Heart right ventricle (tissue), 16 donors: Measurements from ENCODE around the gene IRF6. TPM values are rescaled to one million over a fixed set of nuclear protein-coding genes. Genes with fewer than 3 reads are reported as not detected.

Source experiments
- ATAC-seq, 8 donors: fragments of 200-7000 bp; cut with Tn5 transposase; one replicate each; pipeline ENCODE4 v1.9.1; 2020; ENCODE audit warnings: mild to moderate bottlenecking in 8 of 8, moderate library complexity in 8 of 8, moderate number of reproducible peaks in 1 of 8
- DNase-seq, 2 donors: peaks; one replicate each; pipeline ENCODE4 v3.0.0-alpha.2; 2020
- H3K27ac ChIP-seq, 10 donors: fragments of 200-600 bp; sonication (generic) in 2 of 10; one replicate each; pipeline versions ENCODE4 v1.5.0 to v1.8.0; 2020 to 2022; ENCODE audit warnings: mild to moderate bottlenecking in 3 of 10
- H3K27me3 ChIP-seq, 7 donors: fragments of 200-600 bp; one replicate each; pipeline ENCODE4 v1.8.0; 2021 to 2022; ENCODE audit warnings: mild to moderate bottlenecking in 2 of 7
- H3K36me3 ChIP-seq, 9 donors: fragments of 200-600 bp; sonication (generic) in 1 of 9; one replicate each; pipeline versions ENCODE4 v1.5.0 to v1.8.0; 2020 to 2022; ENCODE audit warnings: mild to moderate bottlenecking in 2 of 9
- H3K4me1 ChIP-seq, 9 donors: fragments of 200-600 bp; sonication (generic) in 1 of 9; one replicate each; pipeline versions ENCODE4 v1.5.0 to v1.8.0; 2020 to 2022; ENCODE audit warnings: mild to moderate bottlenecking in 4 of 9
- H3K4me3 ChIP-seq, 10 donors: fragments of 200-600 bp; sonication (generic) in 2 of 10; one replicate each; pipeline versions ENCODE4 v1.5.0 to v1.8.0; 2020 to 2022; ENCODE audit warnings: mild to moderate bottlenecking in 7 of 10, moderate library complexity in 2 of 10
- H3K9me3 ChIP-seq, 11 donors: fragments of 200-600 bp in 10 of 11; sonication (generic) in 2 of 11; one replicate each; pipeline versions ENCODE4 v1.5.0 to v1.8.0; 2013 to 2022; ENCODE audit warnings: mild to moderate bottlenecking in 2 of 11, control low read depth in 1 of 11, moderate library complexity in 1 of 11
- CTCF ChIP-seq, 9 donors: fragments of 200-600 bp; sonication (generic) in 2 of 9; IDR thresholded peaks; one replicate each; pipeline versions ENCODE4 v1.5.0 to v1.8.0; 2021 to 2022; ENCODE audit warnings: antibody characterized with exemption in 9 of 9, mild to moderate bottlenecking in 5 of 9, moderate library complexity in 1 of 9
- WGBS, 2 donors: extraction: QIAGEN DNeasy Blood & Tissue Kit; methylation state at CpG; one replicate each; pipeline ENCODE4 v1.1.7; 2013; ENCODE audit warnings: inconsistent platforms in 1 of 2; 5-methylcytosine and 5-hydroxymethylcytosine counted together
- intact Hi-C, 10 donors: fragments of 100-400 bp; cut with DNase I; formaldehyde crosslinking; loops; one replicate each; pipeline versions ENCODE4 v1.11.1 to v1.14.2; 2022
- polyA plus RNA-seq, 2 donors: library from polyadenylated mRNA; stranded (reverse); fragments of 200-250 nt; gene quantifications; one replicate each; pipeline ENCODE4 v1.2.3, GENCODE V29; 2013
- total RNA-seq, 10 donors: library from RNA; stranded (reverse); fragmentation: NEBNext Ultra II Directional in 3 of 10; extraction: Animal tissue kit (Norgen Biotek cat#: 25700) in 3 of 10; gene quantifications; one replicate each; pipeline versions ENCODE4 v1.2.1 to v1.2.4, GENCODE V29; 2021 to 2023
- donor health status: Arrhythmogenic right ventricular cardiomyopathy.
- donor health status: ischemic (EF 13 %, LVEDD 7.1; RV severe dilation, severe dysfunction).
- donor health status: healthy with polysubstance abuse.
- donor health status: DM: no; HTN: yes; CAD: no.
- donor health status: DM: no; HTN: no; CAD: no.
- donor health status: ischemic (EF 25% LVEDD 6.9; RV normal size, moderate dysfunction).
- donor health status: ischemic (EF 25% LVEDD 5.7; RV mildly dilated, moderate dysfunction).
- donor health status: healthy.
- donor health status: DM: yes; HTN: yes; CAD: no.
- donor health status: Ischemic cardiomyopathy.
- donor health status: ischemic (EF 35%, LVEDD 5.7; RV mildly dilated, moderate dysfunction).
- donor health status: nonischemic (EF 11% LVEDD 7.7; RV severe dilation, severe dysfunction).
- donor health status: DM: yes; HTN: yes; CAD: no.
- donor health status: PGD.
- donor health status: ischemic (EF 29% LVEDD 5.4; RV normal size, mild dysfunction).
- donor health status: nonischemic (EF 23%, LVEDD 6.1; RV moderate dilation, normal function).

The IRF6 gene
- total and polyA plus RNA-seq, 12 donors = 1.2 to 69.4 (median 41.3) TPM

GRCh38 chr1:209751627-209752231 is 54.2 kb downstream of the IRF6 start:
- ATAC-seq = no peak
- WGBS, 2 donors = 63 to 79% methylated on average over 5 of the region's 5 CpGs

GRCh38 chr1:209749670-209750323 is 56.1 kb downstream of the IRF6 start:
- 76 to 89% methylated on average over 6 of the region's 6 CpGs for WGBS, 2 donors
- Histone ChIP-seq H3K4me1 (peaks cover 0 to 41% (median 20%) of the 10 kb centered on the region in 9 donors), H3K27ac (no peak overlapping the region), H3K36me3 (no peaks in the 10 kb centered on the region), H3K27me3 (no peaks in the 10 kb centered on the region), H3K4me3 (no peak overlapping the region), H3K9me3 (no peaks in the 10 kb centered on the region)
- intact Hi-C loops = loop anchor here (2.0 to 10.0 kb wide), 16 partner anchors 42 to 175 kb away; no protein-coding TSS in a partner anchor
- no peak for TF ChIP-seq CTCF (IDR thresholded peaks at IDR 0.05)
- ATAC-seq (no peak), DNase-seq (no peak)

More at GRCh38 chr1:209751627-209752231, 54.2 kb downstream of the IRF6 start:
- Histone ChIP-seq H3K9me3 (no peaks in the 10 kb centered on the region), H3K4me3 (no peak overlapping the region), H3K36me3 (no peaks in the 10 kb centered on the region), H3K27me3 (no peaks in the 10 kb centered on the region), H3K27ac (peak overlapping the region in 1 of 10 donors; percentile 76), H3K4me1 (peaks cover 0 to 59% (median 13%) of the 10 kb centered on the region in 9 donors)
- intact Hi-C loops = no loop called here
- no peak for DNase-seq
- no peak for TF ChIP-seq CTCF (IDR thresholded peaks at IDR 0.05)

- ATAC-seq = no peak
- intact Hi-C loops = loop anchor here (2.0 to 10.0 kb wide), 16 partner anchors 42 to 174 kb away; no protein-coding TSS in a partner anchor
Observed at GRCh38 chr1:209749205-209749604, 56.7 kb downstream of the IRF6 start.

GRCh38 chr1:209748620-209749019 is 57.3 kb downstream of the IRF6 start:
- Histone ChIP-seq H3K36me3 (no peaks in the 10 kb centered on the region), H3K4me1 (peaks cover 0 to 40% (median 21%) of the 10 kb centered on the region in 9 donors), H3K27me3 (no peaks in the 10 kb centered on the region), H3K9me3 (no peaks in the 10 kb centered on the region), H3K4me3 (no peak overlapping the region), H3K27ac (peak overlapping the region in 1 of 10 donors; percentile 69)
- intact Hi-C loops = loop anchor here (2.0 to 10.0 kb wide), 16 partner anchors 41 to 174 kb away; no protein-coding TSS in a partner anchor
- 69 to 73% methylated on average over 4 of the region's 4 CpGs for WGBS, 2 donors
- TF ChIP-seq CTCF (IDR thresholded peaks at IDR 0.05) = no peak
- no peak for DNase-seq
- ATAC-seq = no peak

More at GRCh38 chr1:209749205-209749604, 56.7 kb downstream of the IRF6 start:
- Histone ChIP-seq H3K27me3 (no peaks in the 10 kb centered on the region), H3K4me1 (peaks cover 0 to 40% (median 20%) of the 10 kb centered on the region in 9 donors), H3K36me3 (no peaks in the 10 kb centered on the region), H3K4me3 (no peak overlapping the region), H3K9me3 (no peaks in the 10 kb centered on the region), H3K27ac (no peak overlapping the region)
- DNase-seq = no peak
- 71 to 76% methylated on average over 2 of the region's 2 CpGs for WGBS, 2 donors
- no peak for TF ChIP-seq CTCF (IDR thresholded peaks at IDR 0.05)
